HepG2 (cell line): Measurements from ENCODE around the gene SUCLG2. TPM values are rescaled to one million over a fixed set of nuclear protein-coding genes. Genes with fewer than 3 reads are reported as not detected.

Source experiments
- ATAC-seq: fragments of 200-7000 bp; cut with Tn5 transposase; 3 replicates; pipeline ENCODE4 v1.9.1; 2020; ENCODE audit warnings: mild to moderate bottlenecking, moderate library complexity
- BruUV-seq: library from RNA; stranded (reverse); fragments of 400-500 nt; replicated peaks from 2 replicates; lab custom pipeline; 2021; lab: Mats Ljungman, UMichigan
- CTCF ChIA-PET: fragments of 300-600 bp; formaldehyde crosslinking; extraction: SDS; loops from one replicate; lab custom pipeline; 2021; ENCODE audit warnings: low total read pairs, inconsistent platforms, low intra/inter-chr PET ratio; lab: Yijun Ruan, JAX
- POLR2A ChIA-PET: fragments of 350-600 bp; sonication (Branson Sonifier 250); formaldehyde crosslinking; loops from one replicate; lab custom pipeline; 2020; ENCODE audit warnings: antibody characterized with exemption, inconsistent platforms; lab: Yijun Ruan, JAX
- DNase-seq: peaks from one replicate; pipeline ENCODE4 v3.0.0-alpha.2; 2015; ENCODE audit warnings: low spot score
- FAIRE-seq: peaks from 3 replicates; lab custom pipeline; 2011; peaks lifted over from hg19 to GRCh38; lab: Jason Lieb, UNC
- H2AFZ ChIP-seq: one replicate; pipeline ENCODE4 v1.6.1; 2011; ENCODE audit warnings: low read length, inconsistent platforms
- H3K27ac ChIP-seq: fragments of 300-600 bp; 3 replicates; pipeline ENCODE4 v1.8.0; 2011; ENCODE audit warnings: mixed run types, mild to moderate bottlenecking, mixed read lengths, low read length, inconsistent platforms; ENCODE audit not compliant: insufficient read depth; ENCODE audit errors: extremely low read length
- H3K27me3 ChIP-seq, 2 experiments: fragments of 200-600 bp in 1 of 2; 2 replicates in 1 of 2; 3 replicates in 1 of 2; pipeline versions ENCODE4 v1.6.0 to v1.8.0; 2011; ENCODE audit warnings: low read length in 2 of 2, mild to moderate bottlenecking in 2 of 2, moderate library complexity in 2 of 2, inconsistent platforms in 1 of 2; ENCODE audit not compliant: insufficient read depth in 2 of 2, control insufficient read depth in 1 of 2
- H3K36me3 ChIP-seq, 2 experiments: fragments of 200-600 bp in 1 of 2; replicated peaks in 1 of 2; 2 replicates in 1 of 2; 3 replicates in 1 of 2; pipeline versions ENCODE4 v1.5.1 to v1.8.0; 2011; ENCODE audit warnings: low read length in 2 of 2, inconsistent platforms in 1 of 2; ENCODE audit not compliant: insufficient read depth in 2 of 2, control insufficient read depth in 1 of 2
- H3K4me1 ChIP-seq: 2 replicates; pipeline ENCODE4 v1.5.1; 2012; ENCODE audit warnings: low read length, inconsistent platforms; ENCODE audit not compliant: insufficient read depth
- H3K4me2 ChIP-seq: 2 replicates; pipeline ENCODE4 v1.6.0; 2011; ENCODE audit warnings: low read depth, low read length, inconsistent platforms
- H3K4me3 ChIP-seq, 3 experiments: fragments of 200-600 bp in 1 of 3; sonication (generic), shearing (Covaris generic) in 1 of 3; replicated peaks in 1 of 3; 2 replicates each; pipeline ENCODE4 v1.5.1; 2011 to 2016; ENCODE audit warnings: low read length in 3 of 3, inconsistent platforms in 2 of 3, low read depth in 2 of 3, mild to moderate bottlenecking in 2 of 3, control low read depth in 1 of 3, mixed read lengths in 1 of 3; ENCODE audit not compliant: insufficient read depth in 1 of 3
- H3K79me2 ChIP-seq: one replicate; pipeline ENCODE4 v1.6.1; 2011; ENCODE audit warnings: low read length, inconsistent platforms; ENCODE audit not compliant: insufficient read depth
- H3K9ac ChIP-seq: 2 replicates; pipeline ENCODE4 v1.6.0; 2011; ENCODE audit warnings: mild to moderate bottlenecking, low read depth, low read length, inconsistent platforms; ENCODE audit not compliant: insufficient read depth
- H3K9me3 ChIP-seq: 2 replicates; pipeline ENCODE4 v1.5.1; 2012; ENCODE audit warnings: mild to moderate bottlenecking, low read length
- H4K20me1 ChIP-seq: 2 replicates; pipeline ENCODE4 v1.6.0; 2011; ENCODE audit warnings: inconsistent platforms, mild to moderate bottlenecking, low read length, moderate library complexity; ENCODE audit not compliant: insufficient read depth
- ADNP ChIP-seq: sonication (generic); formaldehyde crosslinking; IDR thresholded peaks from 2 replicates; pipeline ENCODE4 v1.4.0; 2020; ENCODE audit warnings: missing genetic modification reagents
- EED ChIP-seq: sonication (generic); formaldehyde crosslinking; IDR thresholded peaks from 2 replicates; pipeline ENCODE4 v1.5.0; 2020; ENCODE audit warnings: mild to moderate bottlenecking, missing genetic modification reagents
- ESRRA ChIP-seq: sonication (generic); formaldehyde crosslinking; IDR thresholded peaks from 2 replicates; pipeline ENCODE4 v1.5.1; 2020; ENCODE audit warnings: mild to moderate bottlenecking, low read depth, missing genetic modification reagents
- MATR3 ChIP-seq: sonication (generic); formaldehyde crosslinking; IDR thresholded peaks from 2 replicates; pipeline ENCODE4 v1.4.0; 2020; ENCODE audit warnings: missing genetic modification reagents
- NFKB2 ChIP-seq: sonication (generic); formaldehyde crosslinking; IDR thresholded peaks from 2 replicates; pipeline ENCODE4 v1.4.0; 2020; ENCODE audit warnings: missing genetic modification reagents, borderline replicate concordance
- PPARG ChIP-seq: conservative IDR thresholded peaks from 2 replicates; pipeline ENCODE4 v1.6.1; 2016; ENCODE audit warnings: missing biosample characterization, missing genetic modification reagents
- RXRA ChIP-seq: sonication (generic); formaldehyde crosslinking; IDR thresholded peaks from 2 replicates; pipeline ENCODE4 v1.5.1; 2020; ENCODE audit warnings: missing genetic modification reagents
- TFDP2 ChIP-seq: sonication (generic); formaldehyde crosslinking; IDR thresholded peaks from 2 replicates; pipeline ENCODE4 v1.4.0; 2020; ENCODE audit warnings: missing genetic modification reagents
- ZFP62 ChIP-seq: sonication (generic); formaldehyde crosslinking; IDR thresholded peaks from 2 replicates; pipeline ENCODE4 v1.4.0; 2020; ENCODE audit warnings: missing genetic modification reagents
- ZNF543 ChIP-seq: sonication (generic); formaldehyde crosslinking; IDR thresholded peaks from 2 replicates; pipeline ENCODE4 v1.4.0; 2020; ENCODE audit warnings: mild to moderate bottlenecking, missing genetic modification reagents
- ZSCAN22 ChIP-seq: sonication (generic); formaldehyde crosslinking; IDR thresholded peaks from 2 replicates; pipeline ENCODE4 v1.4.0; 2020; ENCODE audit warnings: mild to moderate bottlenecking, missing genetic modification reagents
- WGBS: methylation state at CpG from one replicate; pipeline ENCODE4 v1.1.6; 2017; ENCODE audit warnings: low lambda C conversion rate; 5-methylcytosine and 5-hydroxymethylcytosine counted together
- in situ Hi-C: cut with HindIII; loops from 2 replicates; pipeline ENCODE4 v1.10.0; 2017; ENCODE audit warnings: low pct_unique_long_range_greater_than_20kb; ENCODE audit not compliant: extremely low pct_ligation_motif_present
- intact Hi-C: fragments of 100-400 bp; cut with micrococcal nuclease; formaldehyde crosslinking; loops from one replicate; pipeline ENCODE4 v1.10.0; 2022; ENCODE audit not compliant: unreplicated experiment
- polyA plus RNA-seq, 8 experiments: library from polyadenylated mRNA; depleted of rRNA in 3 of 8; stranded (reverse) in 7 of 8; unstranded in 1 of 8; fragments of >200 nt; fragmentation: Illumina TruSeq in 4 of 8; extraction: Trizol in 4 of 8; gene quantifications; 2 replicates each; pipeline versions ENCODE4 v1.2.1 to v1.2.3, GENCODE V29; 2011 to 2016; ENCODE audit warnings: low read depth in 4 of 8, missing spikeins in 1 of 8, mixed read lengths in 1 of 8; ENCODE audit not compliant: insufficient read depth in 1 of 8
- total RNA-seq, 5 experiments: library from RNA; depleted of rRNA; stranded (reverse); fragments of >200 nt; fragmentation: Illumina TruSeq; extraction: Trizol; gene quantifications; 2 replicates each; pipeline ENCODE4 v1.2.3, GENCODE V29; 2016; ENCODE audit warnings: low read depth in 1 of 5
- TF ChIP-seq, protein P1 (sequence below): sonication (generic); formaldehyde crosslinking; IDR thresholded peaks from 2 replicates; pipeline ENCODE4 v1.4.0; 2020; ENCODE audit warnings: missing genetic modification reagents
- TF ChIP-seq, protein P2 (sequence below): IDR thresholded peaks from 2 replicates; pipeline ENCODE4 v1.6.1; 2016; ENCODE audit warnings: missing biosample characterization, missing genetic modification reagents, low read depth
- TF ChIP-seq, protein P3 (sequence below): IDR thresholded peaks from 2 replicates; pipeline ENCODE4 v1.4.0; 2020; ENCODE audit warnings: mild to moderate bottlenecking, missing genetic modification reagents
- TF ChIP-seq, protein P4 (sequence below): sonication (generic); formaldehyde crosslinking; IDR thresholded peaks from 2 replicates; pipeline ENCODE4 v1.4.0; 2020; ENCODE audit warnings: missing genetic modification reagents

Gene SUCLG2
- total and polyA plus RNA-seq, 2 of the 13 experiments (the other 11 are each of a cell fraction or from before 2014, with no cell fraction given) = 21.4 to 64.9 TPM

GRCh38 chr3:67647390-67647878 lies 7.0 kb downstream of the SUCLG2 start:
- Histone ChIP-seq H3K4me2 (peak overlapping the region; percentile 72), H3K36me3 (no peaks in the 10 kb centered on the region; a peak in 1 of 5 replicates), H3K4me3 (peak overlapping the region in 1 of 3 experiments; percentile 18; a peak in 1 of 6 replicates), H3K4me1 (peaks cover 79% of the 10 kb centered on the region), H3K9me3 (no peaks in the 10 kb centered on the region), H3K27me3 (no peaks in the 10 kb centered on the region), H3K27ac (peak overlapping the region; percentile 86), H2AFZ (no peak overlapping the region), H4K20me1 (no peaks in the 10 kb centered on the region), H3K79me2 (peaks cover 15% of the 10 kb centered on the region), H3K9ac (peak overlapping the region; percentile 27)
- no TSS peak for BruUV-seq
- intact Hi-C loops (loop anchor here (2.0 to 5.0 kb wide), 2 partner anchors 15 to 350 kb away; no protein-coding TSS in a partner anchor), in situ Hi-C loops (no loop called here)
- ChIA-PET POLR2A (interaction anchor here (0.6 to 2.0 kb wide), 4 partner anchors 8 to 107 kb away, joined by 3 to 10 read pairs (median 4); partner anchors contain the start of gene SUCLG2), CTCF (no interaction called here)
- peak; percentile 89 for ATAC-seq
- WGBS = 2% methylated on average over 5 of the region's 5 CpGs
- peak; percentile 98 for FAIRE-seq
- peak; percentile 98 for DNase-seq
- TF ChIP-seq, protein P1, sequence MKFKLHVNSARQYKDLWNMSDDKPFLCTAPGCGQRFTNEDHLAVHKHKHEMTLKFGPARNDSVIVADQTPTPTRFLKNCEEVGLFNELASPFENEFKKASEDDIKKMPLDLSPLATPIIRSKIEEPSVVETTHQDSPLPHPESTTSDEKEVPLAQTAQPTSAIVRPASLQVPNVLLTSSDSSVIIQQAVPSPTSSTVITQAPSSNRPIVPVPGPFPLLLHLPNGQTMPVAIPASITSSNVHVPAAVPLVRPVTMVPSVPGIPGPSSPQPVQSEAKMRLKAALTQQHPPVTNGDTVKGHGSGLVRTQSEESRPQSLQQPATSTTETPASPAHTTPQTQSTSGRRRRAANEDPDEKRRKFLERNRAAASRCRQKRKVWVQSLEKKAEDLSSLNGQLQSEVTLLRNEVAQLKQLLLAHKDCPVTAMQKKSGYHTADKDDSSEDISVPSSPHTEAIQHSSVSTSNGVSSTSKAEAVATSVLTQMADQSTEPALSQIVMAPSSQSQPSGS (CRISPR knock-in tag) = peak; percentile 77; the same call in 1 of the 2 replicates
- TF ChIP-seq ZSCAN22 (CRISPR knock-in tag) = no peak
- TF ChIP-seq, protein P2, sequence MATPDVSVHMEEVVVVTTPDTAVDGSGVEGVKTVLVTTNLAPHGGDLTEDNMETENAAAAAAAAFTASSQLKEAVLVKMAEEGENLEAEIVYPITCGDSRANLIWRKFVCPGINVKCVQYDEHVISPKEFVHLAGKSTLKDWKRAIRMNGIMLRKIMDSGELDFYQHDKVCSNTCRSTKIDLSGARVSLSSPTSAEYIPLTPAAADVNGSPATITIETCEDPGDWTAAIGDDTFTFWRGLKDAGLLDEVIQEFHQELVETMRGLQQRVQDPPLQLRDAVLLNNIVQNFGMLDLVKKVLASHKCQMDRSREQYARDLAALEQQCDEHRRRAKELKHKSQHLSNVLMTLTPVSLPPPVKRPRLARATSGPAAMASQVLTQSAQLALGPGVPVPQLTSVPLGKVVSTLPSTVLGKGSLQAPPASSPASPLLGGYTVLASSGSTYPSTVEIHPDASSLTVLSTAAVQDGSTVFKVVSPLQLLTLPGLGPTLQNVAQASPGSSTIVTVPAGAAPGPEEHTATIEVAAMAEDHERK (CRISPR knock-in tag) = no peak
- no peak for TF ChIP-seq MATR3 (CRISPR knock-in tag)
- no peak for TF ChIP-seq ADNP (CRISPR knock-in tag)
- TF ChIP-seq ZNF543 (CRISPR knock-in tag) = no peak
- TF ChIP-seq, protein P3, sequence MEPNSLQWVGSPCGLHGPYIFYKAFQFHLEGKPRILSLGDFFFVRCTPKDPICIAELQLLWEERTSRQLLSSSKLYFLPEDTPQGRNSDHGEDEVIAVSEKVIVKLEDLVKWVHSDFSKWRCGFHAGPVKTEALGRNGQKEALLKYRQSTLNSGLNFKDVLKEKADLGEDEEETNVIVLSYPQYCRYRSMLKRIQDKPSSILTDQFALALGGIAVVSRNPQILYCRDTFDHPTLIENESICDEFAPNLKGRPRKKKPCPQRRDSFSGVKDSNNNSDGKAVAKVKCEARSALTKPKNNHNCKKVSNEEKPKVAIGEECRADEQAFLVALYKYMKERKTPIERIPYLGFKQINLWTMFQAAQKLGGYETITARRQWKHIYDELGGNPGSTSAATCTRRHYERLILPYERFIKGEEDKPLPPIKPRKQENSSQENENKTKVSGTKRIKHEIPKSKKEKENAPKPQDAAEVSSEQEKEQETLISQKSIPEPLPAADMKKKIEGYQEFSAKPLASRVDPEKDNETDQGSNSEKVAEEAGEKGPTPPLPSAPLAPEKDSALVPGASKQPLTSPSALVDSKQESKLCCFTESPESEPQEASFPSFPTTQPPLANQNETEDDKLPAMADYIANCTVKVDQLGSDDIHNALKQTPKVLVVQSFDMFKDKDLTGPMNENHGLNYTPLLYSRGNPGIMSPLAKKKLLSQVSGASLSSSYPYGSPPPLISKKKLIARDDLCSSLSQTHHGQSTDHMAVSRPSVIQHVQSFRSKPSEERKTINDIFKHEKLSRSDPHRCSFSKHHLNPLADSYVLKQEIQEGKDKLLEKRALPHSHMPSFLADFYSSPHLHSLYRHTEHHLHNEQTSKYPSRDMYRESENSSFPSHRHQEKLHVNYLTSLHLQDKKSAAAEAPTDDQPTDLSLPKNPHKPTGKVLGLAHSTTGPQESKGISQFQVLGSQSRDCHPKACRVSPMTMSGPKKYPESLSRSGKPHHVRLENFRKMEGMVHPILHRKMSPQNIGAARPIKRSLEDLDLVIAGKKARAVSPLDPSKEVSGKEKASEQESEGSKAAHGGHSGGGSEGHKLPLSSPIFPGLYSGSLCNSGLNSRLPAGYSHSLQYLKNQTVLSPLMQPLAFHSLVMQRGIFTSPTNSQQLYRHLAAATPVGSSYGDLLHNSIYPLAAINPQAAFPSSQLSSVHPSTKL = peak; percentile 93
- TF ChIP-seq NFKB2 = no peak
- peak; percentile 52 for TF ChIP-seq TFDP2 (CRISPR knock-in tag)
- TF ChIP-seq RXRA = peak; percentile 63; the same call in 1 of the 2 replicates
- TF ChIP-seq EED (CRISPR knock-in tag) = no peak
- peak; percentile 71; the same call in 1 of the 2 replicates for TF ChIP-seq PPARG
- no peak for TF ChIP-seq ZFP62 (CRISPR knock-in tag)
- TF ChIP-seq ESRRA = no peak
- TF ChIP-seq, protein P4, sequence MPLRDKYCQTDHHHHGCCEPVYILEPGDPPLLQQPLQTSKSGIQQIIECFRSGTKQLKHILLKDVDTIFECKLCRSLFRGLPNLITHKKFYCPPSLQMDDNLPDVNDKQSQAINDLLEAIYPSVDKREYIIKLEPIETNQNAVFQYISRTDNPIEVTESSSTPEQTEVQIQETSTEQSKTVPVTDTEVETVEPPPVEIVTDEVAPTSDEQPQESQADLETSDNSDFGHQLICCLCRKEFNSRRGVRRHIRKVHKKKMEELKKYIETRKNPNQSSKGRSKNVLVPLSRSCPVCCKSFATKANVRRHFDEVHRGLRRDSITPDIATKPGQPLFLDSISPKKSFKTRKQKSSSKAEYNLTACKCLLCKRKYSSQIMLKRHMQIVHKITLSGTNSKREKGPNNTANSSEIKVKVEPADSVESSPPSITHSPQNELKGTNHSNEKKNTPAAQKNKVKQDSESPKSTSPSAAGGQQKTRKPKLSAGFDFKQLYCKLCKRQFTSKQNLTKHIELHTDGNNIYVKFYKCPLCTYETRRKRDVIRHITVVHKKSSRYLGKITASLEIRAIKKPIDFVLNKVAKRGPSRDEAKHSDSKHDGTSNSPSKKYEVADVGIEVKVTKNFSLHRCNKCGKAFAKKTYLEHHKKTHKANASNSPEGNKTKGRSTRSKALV (CRISPR knock-in tag) = no peak
